HEK293T (cell line): ENCODE measurements around the gene UPF2.

ENCODE experiments used
- ARNT ChIP-seq: fragments of 450-650 bp; IDR thresholded peaks from 2 replicates; pipeline ENCODE4 v1.6.1; 2017; ENCODE audit warnings: mild to moderate bottlenecking
- BHLHE40 ChIP-seq: fragments of 450-650 bp; IDR thresholded peaks from 2 replicates; pipeline ENCODE4 v1.6.1; 2016; ENCODE audit warnings: mild to moderate bottlenecking, moderate library complexity, borderline replicate concordance
- ELF4 ChIP-seq: fragments of 450-650 bp; IDR thresholded peaks from 2 replicates; pipeline ENCODE4 v1.6.1; 2017; ENCODE audit warnings: antibody characterized with exemption
- FOXA1 ChIP-seq: fragments of 450-650 bp; IDR thresholded peaks from 2 replicates; pipeline ENCODE4 v1.6.1; 2016; ENCODE audit warnings: mild to moderate bottlenecking
- FOXK2 ChIP-seq: fragments of 450-650 bp; IDR thresholded peaks from 2 replicates; pipeline ENCODE4 v1.6.1; 2016; ENCODE audit warnings: mild to moderate bottlenecking
- FOXM1 ChIP-seq: fragments of 450-650 bp; IDR thresholded peaks from 2 replicates; pipeline ENCODE4 v1.6.1; 2017; ENCODE audit warnings: mild to moderate bottlenecking, borderline replicate concordance
- HDGF ChIP-seq: fragments of 450-650 bp; IDR thresholded peaks from 2 replicates; pipeline ENCODE4 v1.6.1; 2017; ENCODE audit warnings: antibody characterized with exemption, borderline replicate concordance
- L3MBTL2 ChIP-seq: fragments of 450-650 bp; conservative IDR thresholded peaks from 2 replicates; pipeline ENCODE4 v1.6.1; 2016; ENCODE audit warnings: mild to moderate bottlenecking
- NFRKB ChIP-seq: fragments of 450-650 bp; IDR thresholded peaks from 2 replicates; pipeline ENCODE4 v1.6.1; 2016; ENCODE audit warnings: mild to moderate bottlenecking, moderate library complexity
- SP1 ChIP-seq: fragments of 450-650 bp; IDR thresholded peaks from 2 replicates; pipeline ENCODE4 v1.6.1; 2017
- SUZ12 ChIP-seq: fragments of 450-650 bp; IDR thresholded peaks from 2 replicates; pipeline ENCODE4 v1.6.1; 2016; ENCODE audit warnings: mild to moderate bottlenecking
- TARDBP ChIP-seq: fragments of 450-650 bp; IDR thresholded peaks from 2 replicates; pipeline ENCODE4 v1.6.1; 2016
- ZNF384 ChIP-seq: fragments of 450-650 bp; IDR thresholded peaks from 2 replicates; pipeline ENCODE4 v1.6.1; 2016

DNA sequence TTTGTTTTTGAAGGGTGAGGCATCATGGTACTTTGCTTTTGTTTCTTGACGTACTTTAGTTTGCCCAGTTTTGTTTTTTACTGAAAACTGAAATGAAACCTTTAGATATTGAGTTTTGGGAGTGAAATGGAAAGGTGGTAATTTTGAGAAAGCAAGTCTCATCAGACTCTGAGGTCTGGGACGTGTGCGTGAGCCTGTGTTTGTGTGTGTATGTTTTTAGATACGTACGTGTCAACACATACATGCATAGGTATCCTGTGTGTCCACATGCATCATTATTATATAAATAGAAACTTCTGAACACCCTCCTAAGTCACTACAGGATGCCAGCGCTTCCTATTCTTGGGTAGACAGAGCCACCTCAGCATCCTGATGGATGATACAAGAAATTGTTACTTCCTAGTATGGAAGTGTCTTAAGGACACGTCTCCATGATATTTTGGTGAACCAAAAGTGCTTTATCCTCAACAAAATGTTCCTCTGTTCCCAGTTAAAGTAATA is 171.7 kb downstream of the UPF2 start:
- TF ChIP-seq SP1 (no peak), HDGF (no peak), FOXA1 (no peak), L3MBTL2 (no peak), BHLHE40 (no peak), SUZ12 (no peak), FOXK2 (no peak), ZNF384 (no peak), ARNT (no peak), FOXM1 (no peak), TARDBP (no peak), ELF4 (no peak), NFRKB (no peak)
